Activated CD4-positive, alpha-beta T cell treated with anti-CD3 and anti-CD28 coated beads for 48 hours (primary cell): ENCODE measurements around the gene SIGLEC7.

Experiments used
- DNase-seq: peaks from one replicate; pipeline ENCODE4 v3.0.0-alpha.2; 2020

The SIGLEC7 gene

DNA sequence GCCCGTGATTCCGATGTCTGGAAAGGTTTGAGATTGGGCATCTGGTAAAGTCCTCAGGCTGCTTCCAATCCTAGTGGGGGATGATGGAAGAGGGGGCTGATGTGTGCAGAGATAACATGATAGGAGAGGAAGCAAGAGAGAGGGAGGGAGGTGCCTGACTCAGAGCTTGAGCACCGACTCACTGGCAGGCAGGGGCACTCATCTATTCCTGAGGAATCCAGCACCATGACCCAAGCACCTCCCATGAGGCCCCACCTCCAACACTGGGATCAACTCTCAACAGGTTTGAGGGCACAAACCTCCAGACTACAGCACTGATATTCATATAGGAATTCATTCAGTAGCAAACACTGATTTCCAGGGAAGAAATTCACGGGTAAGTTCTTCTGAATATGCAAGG is 23.0 kb upstream of the SIGLEC7 start:
- DNase-seq = no peak

GRCh38 chr19:51119611-51120010 is 22.5 kb upstream of the SIGLEC7 start:
- DNase-seq = no peak

DNA sequence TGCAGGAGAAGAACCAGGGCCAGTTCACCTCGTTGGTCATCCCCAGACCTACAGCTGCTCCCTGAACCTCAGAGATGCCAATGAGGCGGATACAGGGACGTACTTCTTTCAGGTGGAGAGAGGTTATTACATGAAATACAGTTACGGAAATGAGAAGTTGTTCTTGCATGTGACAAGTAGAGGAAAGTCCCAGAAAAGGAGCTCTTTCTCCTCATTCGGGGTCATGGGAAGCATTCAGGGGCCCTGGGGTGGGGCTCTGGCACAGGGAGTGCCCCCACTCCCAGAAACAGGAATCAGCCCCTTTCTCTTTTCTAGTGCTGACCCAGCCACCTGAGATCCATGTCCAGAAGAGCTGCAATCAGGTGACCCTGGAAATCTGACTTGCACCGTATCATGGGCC is 21.9 kb upstream of the SIGLEC7 start:
- DNase-seq = no peak

- DNase-seq = no peak
Observed at GRCh38 chr19:51121257-51121656, 20.8 kb upstream of the SIGLEC7 start.

- no peak for DNase-seq
Observed at GRCh38 chr19:51122112-51122981, 19.8 kb upstream of the SIGLEC7 start.

- DNase-seq = peak; percentile 51
Observed at GRCh38 chr19:51123381-51123800, 18.7 kb upstream of the SIGLEC7 start.

DNA sequence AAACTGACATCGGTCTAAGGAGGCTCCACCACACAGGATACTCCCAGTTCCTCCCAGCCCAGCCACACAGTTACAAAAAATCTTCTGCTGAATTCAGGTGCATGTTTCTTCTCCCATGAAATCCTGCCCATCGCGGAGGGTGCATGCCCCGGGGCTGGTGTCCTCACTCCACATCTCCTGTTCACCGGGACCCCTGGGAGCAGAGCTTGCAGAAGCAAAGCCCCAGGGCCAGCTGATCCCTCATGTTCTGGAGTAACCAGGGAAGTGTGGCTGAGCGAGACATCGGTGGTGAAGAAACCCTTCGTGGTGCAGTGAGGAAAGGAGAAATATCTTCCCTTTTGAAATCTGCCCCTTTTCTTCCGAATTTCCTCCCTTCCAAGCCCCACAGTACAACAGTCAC is 18.3 kb upstream of the SIGLEC7 start:
- no peak for DNase-seq

DNA sequence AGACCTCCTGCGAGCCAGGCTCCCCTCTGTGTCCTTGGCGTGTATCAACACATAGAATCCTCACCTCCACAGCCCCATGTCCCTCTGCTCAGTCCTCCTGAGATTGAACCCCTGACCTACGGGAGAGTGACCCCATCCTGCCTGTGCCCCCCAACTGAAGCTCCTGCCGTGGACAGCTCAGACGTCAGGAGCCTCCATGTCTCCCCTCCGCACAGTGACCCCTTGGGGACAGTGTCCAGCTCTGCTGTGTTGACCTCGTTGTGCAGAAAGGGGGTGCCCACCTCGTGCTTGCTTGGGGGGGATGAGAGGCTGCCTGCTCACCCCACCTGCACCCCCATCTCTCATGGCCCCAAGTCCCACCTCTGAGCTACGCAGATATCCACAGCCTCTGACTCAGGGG is 17.9 kb upstream of the SIGLEC7 start:
- no peak for DNase-seq

DNA sequence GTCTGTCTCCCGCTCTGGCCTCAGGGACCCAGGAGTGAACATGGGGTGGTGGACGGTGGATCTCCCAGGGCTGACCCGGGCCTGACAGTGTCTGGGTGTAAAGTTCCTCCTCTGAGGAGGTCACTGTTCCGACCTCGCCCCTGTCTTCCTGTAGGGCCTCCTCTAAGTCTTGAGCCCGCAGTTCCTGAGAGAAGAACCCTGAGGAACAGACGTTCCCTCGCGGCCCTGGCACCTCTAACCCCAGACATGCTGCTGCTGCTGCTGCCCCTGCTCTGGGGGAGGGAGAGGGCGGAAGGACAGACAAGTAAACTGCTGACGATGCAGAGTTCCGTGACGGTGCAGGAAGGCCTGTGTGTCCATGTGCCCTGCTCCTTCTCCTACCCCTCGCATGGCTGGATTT is 17.4 kb upstream of the SIGLEC7 start, which contains the start of gene SIGLEC9:
Gene SIGLEC9 (plus strand): TSS at position 178 of the 400 bp plus-strand sequence. CDS start 69 bp downstream, at position 247.
- no peak for DNase-seq

- DNase-seq = no peak
Observed at GRCh38 chr19:51125421-51126075, 16.6 kb upstream of the SIGLEC7 start.

DNA sequence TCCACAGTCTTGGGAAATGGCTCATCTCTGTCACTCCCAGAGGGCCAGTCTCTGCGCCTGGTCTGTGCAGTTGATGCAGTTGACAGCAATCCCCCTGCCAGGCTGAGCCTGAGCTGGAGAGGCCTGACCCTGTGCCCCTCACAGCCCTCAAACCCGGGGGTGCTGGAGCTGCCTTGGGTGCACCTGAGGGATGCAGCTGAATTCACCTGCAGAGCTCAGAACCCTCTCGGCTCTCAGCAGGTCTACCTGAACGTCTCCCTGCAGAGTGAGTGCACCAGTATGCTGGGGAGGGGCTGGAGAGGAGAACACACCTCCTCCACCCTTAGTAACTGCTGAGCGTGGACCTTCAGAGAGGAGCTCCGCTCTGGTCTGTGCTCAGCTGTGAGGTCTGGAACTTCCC is 15.1 kb upstream of the SIGLEC7 start:
- no peak for DNase-seq

GRCh38 chr19:51127755-51128154 is 14.3 kb upstream of the SIGLEC7 start:
- DNase-seq = no peak

GRCh38 chr19:51128227-51128626 is 13.9 kb upstream of the SIGLEC7 start:
- DNase-seq = no peak

DNA sequence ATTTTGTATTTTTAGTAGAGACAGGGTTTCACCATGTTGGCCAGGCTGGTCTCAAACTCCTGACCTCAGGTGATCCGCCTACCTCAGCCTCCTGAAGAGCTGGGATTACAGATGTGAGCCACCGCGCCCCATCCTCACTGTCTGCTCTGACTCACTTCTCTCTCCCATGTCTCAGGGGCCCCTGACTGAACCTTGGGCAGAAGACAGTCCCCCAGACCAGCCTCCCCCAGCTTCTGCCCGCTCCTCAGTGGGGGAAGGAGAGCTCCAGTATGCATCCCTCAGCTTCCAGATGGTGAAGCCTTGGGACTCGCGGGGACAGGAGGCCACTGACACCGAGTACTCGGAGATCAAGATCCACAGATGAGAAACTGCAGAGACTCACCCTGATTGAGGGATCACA is 12.4 kb upstream of the SIGLEC7 start:
- no peak for DNase-seq

DNA sequence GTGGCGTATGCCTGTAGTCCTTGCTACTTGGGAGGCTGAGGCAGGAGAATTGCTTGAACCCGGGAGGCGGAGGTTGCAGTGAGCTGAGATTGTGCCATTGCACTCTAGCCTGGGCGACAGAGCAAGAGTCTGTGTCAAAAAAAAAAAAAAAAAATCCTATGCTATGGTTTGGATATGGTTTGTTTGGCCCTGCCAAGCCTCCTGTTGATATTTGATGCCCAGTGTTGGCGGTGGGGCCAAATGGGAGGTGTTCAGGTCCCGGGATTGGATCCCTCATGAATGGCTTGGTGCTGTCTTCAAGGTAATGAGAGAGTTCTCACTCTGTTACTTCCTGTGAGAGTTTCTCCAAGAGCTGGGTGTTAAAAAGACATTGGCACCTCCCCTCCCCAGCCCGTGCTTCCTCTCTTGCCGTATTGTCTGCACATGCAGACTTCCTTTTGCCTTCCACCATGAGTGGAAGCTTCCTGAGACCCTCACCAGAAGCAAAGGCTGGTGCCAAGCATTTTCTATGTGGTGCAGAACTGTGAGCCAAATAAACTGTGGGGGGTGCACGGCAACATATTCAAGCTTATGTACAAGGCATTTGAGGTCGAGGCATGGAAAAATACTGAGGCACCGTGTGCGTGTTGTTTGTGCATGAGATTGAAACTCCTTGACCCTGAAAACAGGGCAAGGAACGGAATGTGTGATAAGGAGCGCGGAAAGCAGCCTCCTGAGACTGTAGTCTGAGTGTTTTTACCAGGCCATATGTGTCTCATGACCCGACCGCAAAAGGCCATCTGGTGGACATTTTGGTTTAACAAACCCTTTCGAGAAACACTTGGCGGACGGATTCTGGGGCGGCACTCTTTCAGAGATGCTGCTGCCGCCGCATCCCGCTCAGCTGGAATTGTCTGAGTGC is 10.1 kb upstream of the SIGLEC7 start:
- DNase-seq = peak; percentile 44

- DNase-seq = no peak
Observed at GRCh38 chr19:51135004-51135403, 7.1 kb upstream of the SIGLEC7 start.

- no peak for DNase-seq
Observed at GRCh38 chr19:51135986-51136762, 5.9 kb upstream of the SIGLEC7 start.

DNA sequence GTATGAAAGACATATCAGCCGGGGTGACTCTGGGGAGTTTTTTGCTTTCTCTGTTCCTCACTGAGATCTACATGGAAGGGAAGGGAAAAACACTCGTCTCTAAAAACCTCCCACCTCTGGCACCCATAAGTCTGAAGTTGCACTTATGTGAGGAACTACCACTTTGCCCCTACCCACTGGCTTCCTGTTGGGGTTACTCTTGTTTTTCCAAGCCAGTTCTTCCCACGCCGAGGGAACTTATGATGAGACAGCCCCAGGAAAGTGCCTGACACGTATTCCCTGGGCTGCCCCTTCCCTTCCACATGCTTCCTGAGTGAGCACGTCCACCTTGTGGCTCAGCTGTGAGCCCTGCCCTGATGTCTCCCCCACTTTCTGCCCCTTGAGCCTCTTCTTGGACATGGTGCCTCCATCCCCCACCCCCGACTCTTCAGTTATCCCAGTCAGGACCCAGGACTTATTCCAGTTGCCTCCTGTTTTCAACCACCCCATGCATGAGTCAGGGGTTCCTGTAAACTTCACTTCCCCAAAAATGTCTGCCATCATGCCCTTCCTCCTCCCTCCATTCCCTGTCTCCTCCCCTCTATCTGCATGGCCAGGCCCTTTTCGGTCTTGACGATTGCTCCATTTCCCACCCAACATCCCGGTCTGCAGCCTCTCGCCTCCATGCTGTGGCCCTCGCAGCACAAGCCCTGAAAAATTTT is 5.1 kb upstream of the SIGLEC7 start:
- DNase-seq = no peak

GRCh38 chr19:51137792-51138425 is 4.2 kb upstream of the SIGLEC7 start:
- no peak for DNase-seq

GRCh38 chr19:51138549-51138979 is 3.5 kb upstream of the SIGLEC7 start:
- no peak for DNase-seq
